ENCODE results near the gene HACE1. TPM values are rescaled to one million over a fixed set of nuclear protein-coding genes. Genes with fewer than 3 reads are reported as not detected.
"Not testable (repeated sequence)": the region's sequence is repeated elsewhere in the genome, so short reads cannot be mapped to it uniquely, and the experiment has no call there.

HACE1 gene
- total RNA-seq, 4 donors from 2014 or later = 13.3 to 20.4 (median 15.0) TPM

DNA sequence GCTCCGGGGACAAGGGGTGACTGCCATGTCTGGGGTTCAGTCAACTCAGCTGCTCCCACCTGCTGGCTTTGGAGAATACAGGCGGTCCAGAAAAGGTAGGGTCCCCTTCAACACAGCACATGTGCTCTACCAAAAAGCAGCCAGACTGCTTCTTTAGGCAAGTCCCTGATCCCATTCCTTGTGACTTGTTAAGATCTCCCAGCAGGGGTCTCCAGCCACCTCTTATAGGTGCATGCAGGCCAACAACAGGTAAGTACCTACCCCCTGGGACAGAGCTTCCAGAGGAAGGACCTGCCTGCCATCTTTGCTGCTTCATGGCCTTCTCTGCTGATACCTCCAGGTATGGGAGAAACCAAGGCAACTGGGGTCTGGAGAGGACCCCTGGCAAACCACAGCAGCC lies 106.5 kb downstream of the HACE1 start:
- no peak for TF ChIP-seq POLR2A (IDR thresholded peaks at IDR 0.05)
- H3K4me3 ChIP-seq (replicated peaks in 1 of 3) = no peak overlapping the region
- H3K9me3 ChIP-seq = no peaks in the 10 kb centered on the region
- WGBS, 2 donors = 91 to 100% methylated on average over 2 of the region's 2 CpGs
- H3K27ac ChIP-seq = no peak overlapping the region
- intact Hi-C loops (cut with DNase I) = no loop called here
- no peaks in the 10 kb centered on the region for H3K36me3 ChIP-seq
- no peak for DNase-seq
- H3K4me1 ChIP-seq = no peaks in the 10 kb centered on the region
- no peaks in the 10 kb centered on the region for H3K27me3 ChIP-seq

DNA sequence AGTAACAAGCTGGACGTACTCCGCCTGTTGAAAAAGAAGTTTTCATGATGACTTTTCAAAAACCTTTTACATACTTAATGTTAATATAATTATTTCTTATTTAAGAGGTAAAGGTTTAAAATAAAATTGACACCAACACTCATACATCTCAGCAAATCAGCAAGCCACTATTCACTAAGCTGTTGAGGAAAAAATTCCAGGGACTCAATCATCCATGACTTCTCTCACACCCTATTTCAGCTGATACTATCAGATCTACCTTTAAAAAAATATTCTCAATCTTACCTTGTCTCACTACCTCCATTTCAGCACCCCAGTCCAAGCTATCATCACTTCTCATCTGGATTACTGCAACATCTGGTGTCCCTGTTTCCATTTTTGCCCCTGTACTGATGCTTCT lies 109.3 kb downstream of the HACE1 start:
- Histone ChIP-seq H3K9me3 (no peaks in the 10 kb centered on the region), H3K27me3 (no peaks in the 10 kb centered on the region), H3K4me1 (no peaks in the 10 kb centered on the region), H3K4me3 (replicated peaks in 1 of 3) (no peak overlapping the region), H3K27ac (peak overlapping the region in 1 of 3 donors; percentile 10), H3K36me3 (no peaks in the 10 kb centered on the region)
- intact Hi-C loops (cut with DNase I) = no loop called here
- no peak for TF ChIP-seq POLR2A (IDR thresholded peaks at IDR 0.05)
- TF ChIP-seq, protein P1, sequence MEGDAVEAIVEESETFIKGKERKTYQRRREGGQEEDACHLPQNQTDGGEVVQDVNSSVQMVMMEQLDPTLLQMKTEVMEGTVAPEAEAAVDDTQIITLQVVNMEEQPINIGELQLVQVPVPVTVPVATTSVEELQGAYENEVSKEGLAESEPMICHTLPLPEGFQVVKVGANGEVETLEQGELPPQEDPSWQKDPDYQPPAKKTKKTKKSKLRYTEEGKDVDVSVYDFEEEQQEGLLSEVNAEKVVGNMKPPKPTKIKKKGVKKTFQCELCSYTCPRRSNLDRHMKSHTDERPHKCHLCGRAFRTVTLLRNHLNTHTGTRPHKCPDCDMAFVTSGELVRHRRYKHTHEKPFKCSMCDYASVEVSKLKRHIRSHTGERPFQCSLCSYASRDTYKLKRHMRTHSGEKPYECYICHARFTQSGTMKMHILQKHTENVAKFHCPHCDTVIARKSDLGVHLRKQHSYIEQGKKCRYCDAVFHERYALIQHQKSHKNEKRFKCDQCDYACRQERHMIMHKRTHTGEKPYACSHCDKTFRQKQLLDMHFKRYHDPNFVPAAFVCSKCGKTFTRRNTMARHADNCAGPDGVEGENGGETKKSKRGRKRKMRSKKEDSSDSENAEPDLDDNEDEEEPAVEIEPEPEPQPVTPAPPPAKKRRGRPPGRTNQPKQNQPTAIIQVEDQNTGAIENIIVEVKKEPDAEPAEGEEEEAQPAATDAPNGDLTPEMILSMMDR (IDR thresholded peaks at IDR 0.05) = no peak
- WGBS, 2 donors = 73 to 88% methylated on average over 2 of the region's 2 CpGs
- no peak for DNase-seq

DNA sequence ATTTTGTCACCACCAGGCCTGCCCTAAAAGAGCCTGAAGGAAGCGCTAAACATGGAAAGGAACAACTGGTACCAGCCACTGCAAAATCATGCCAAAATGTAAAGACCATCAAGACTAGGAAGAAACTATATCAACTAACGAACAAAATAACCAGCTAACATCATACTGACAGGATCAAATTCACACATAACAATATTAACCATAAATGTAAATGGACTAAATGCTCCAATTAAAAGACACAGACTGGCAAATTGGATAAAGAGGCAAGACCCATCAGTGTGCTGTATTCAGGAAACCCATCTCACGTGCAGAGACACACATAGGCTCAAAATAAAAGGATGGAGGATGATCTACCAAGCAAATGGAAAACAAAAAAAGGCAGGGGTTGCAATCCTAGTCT lies 120.6 kb downstream of the HACE1 start:
- H3K27ac ChIP-seq; H3K36me3 ChIP-seq; DNase-seq; H3K4me3 ChIP-seq (replicated peaks in 1 of 3); H3K9me3 ChIP-seq; H3K27me3 ChIP-seq; H3K4me1 ChIP-seq; intact Hi-C loops (cut with DNase I): not testable (repeated sequence)
- 94 to 95% methylated on average over 3 of the region's 3 CpGs for WGBS, 2 donors

DNA sequence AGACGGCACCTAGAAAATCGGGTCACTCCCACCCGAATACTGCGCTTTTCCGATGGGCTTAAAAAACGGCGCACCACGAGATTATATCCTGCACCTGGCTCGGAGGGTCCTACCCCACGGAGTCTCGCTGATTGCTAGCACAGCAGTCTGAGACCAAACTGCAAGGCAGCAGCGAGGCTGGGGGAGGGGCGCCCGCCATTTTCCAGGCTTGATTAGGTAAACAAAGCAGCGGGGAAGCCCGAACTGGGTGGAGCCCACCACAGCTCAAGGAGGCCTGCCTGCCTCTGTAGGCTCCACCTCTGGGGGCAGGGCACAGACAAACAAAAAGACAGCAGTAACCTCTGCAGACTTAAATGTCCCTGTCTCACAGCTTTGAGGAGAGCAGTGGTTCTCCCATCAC lies 122.2 kb downstream of the HACE1 start:
- H3K27me3 ChIP-seq; H3K27ac ChIP-seq; intact Hi-C loops (cut with DNase I); DNase-seq; H3K9me3 ChIP-seq; H3K4me3 ChIP-seq (replicated peaks in 1 of 3); H3K36me3 ChIP-seq; H3K4me1 ChIP-seq: not testable (repeated sequence)
- WGBS, 2 donors = 95% methylated on average over 13 to 14 of the region's 16 CpGs

DNA sequence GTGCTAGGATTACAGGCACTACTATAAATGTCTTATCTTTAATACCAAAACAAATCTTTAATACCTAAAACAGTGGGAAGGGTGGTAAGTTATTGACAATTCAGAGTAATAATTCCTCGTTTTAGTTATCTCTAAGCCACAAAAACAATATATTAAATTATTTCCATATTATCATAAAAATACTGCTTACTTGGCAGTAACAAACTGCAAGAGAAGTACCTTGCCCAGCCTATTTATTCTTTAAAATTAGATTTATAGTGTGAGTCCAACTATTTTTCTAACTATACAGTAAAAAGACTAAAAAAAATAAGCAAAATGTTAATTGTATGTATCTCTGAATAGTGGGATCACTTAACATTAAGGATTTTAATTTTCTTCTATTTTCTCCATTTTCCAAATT lies 123.2 kb downstream of the HACE1 start:
- DNase-seq = no peak
- H3K4me1 ChIP-seq = no peaks in the 10 kb centered on the region
- H3K36me3 ChIP-seq = no peaks in the 10 kb centered on the region
- intact Hi-C loops (cut with DNase I) = no loop called here
- H3K4me3 ChIP-seq (replicated peaks in 1 of 3) = no peak overlapping the region
- H3K27ac ChIP-seq = no peak overlapping the region
- no peak for TF ChIP-seq POLR2A (IDR thresholded peaks at IDR 0.05)
- TF ChIP-seq, protein P1 (IDR thresholded peaks at IDR 0.05) = no peak
- no peaks in the 10 kb centered on the region for H3K9me3 ChIP-seq
- no peaks in the 10 kb centered on the region for H3K27me3 ChIP-seq
- 88 to 95% methylated on average over 1 of the region's 1 CpG for WGBS, 2 donors

DNA sequence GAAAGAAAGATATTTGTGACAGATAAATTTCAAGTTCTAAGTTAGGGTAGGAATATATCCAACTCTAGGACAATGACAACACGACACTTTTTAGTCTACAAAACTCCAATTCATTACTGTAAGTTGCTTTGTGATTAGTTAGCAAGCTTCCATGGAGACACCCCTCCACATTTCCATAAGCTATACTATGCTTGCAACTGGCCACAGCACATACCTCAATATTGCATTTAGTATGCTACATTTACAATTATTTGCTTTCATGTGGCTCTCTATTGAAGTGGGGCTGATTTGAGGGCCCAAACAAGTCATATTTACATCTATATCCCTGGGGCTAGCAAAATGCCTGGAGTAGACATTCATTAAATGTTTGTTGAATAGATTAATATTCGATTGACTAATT lies 129.3 kb downstream of the HACE1 start:
- H3K9me3 ChIP-seq = no peaks in the 10 kb centered on the region
- DNase-seq = no peak
- H3K4me1 ChIP-seq = no peaks in the 10 kb centered on the region
- H3K36me3 ChIP-seq = no peaks in the 10 kb centered on the region
- no peaks in the 10 kb centered on the region for H3K27me3 ChIP-seq
- WGBS, 2 donors = 96 to 97% methylated on average over 2 of the region's 2 CpGs
- no peak for TF ChIP-seq POLR2A (IDR thresholded peaks at IDR 0.05)
- TF ChIP-seq, protein P1 (IDR thresholded peaks at IDR 0.05) = no peak
- H3K4me3 ChIP-seq (replicated peaks in 1 of 3) = no peak overlapping the region
- no peak overlapping the region for H3K27ac ChIP-seq
- intact Hi-C loops (cut with DNase I) = no loop called here

DNA sequence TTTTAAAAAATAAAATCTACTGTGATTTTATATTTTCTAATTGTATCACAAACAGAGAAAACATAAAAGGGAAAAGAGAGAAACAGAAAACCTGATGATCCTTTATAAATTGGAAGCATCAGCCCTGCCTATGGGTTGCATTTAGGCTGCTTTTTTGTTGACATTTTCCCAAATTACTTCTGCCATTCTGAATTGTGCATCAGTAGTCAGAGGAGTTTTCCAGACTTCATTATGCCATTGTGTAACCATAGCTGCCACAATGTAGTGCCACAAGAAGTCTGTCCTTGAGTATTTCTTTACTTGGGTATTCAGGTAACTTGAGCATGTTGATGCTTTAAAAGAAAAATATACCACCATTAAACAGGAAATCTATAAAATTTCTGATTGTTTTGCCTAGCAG lies 130.3 kb downstream of the HACE1 start:
- no peak overlapping the region for H3K27ac ChIP-seq
- no peak overlapping the region for H3K4me3 ChIP-seq (replicated peaks in 1 of 3)
- no peaks in the 10 kb centered on the region for H3K36me3 ChIP-seq
- no peaks in the 10 kb centered on the region for H3K9me3 ChIP-seq
- DNase-seq = no peak
- no peaks in the 10 kb centered on the region for H3K27me3 ChIP-seq
- H3K4me1 ChIP-seq = no peaks in the 10 kb centered on the region
- no peak for TF ChIP-seq POLR2A (IDR thresholded peaks at IDR 0.05)
- TF ChIP-seq, protein P1 (IDR thresholded peaks at IDR 0.05) = no peak
- intact Hi-C loops (cut with DNase I) = no loop called here
